HG02870 (cell line): ENCODE measurements around the gene ZNF318.
"Not testable (repeated sequence)": the region's sequence is repeated elsewhere in the genome, so short reads cannot be mapped to it uniquely, and the experiment has no call there.

Source experiments
- ATAC-seq: cut with Tn5 transposase; IDR thresholded peaks from one replicate; pipeline ENCODE4 v1.9.1; 2021; ENCODE audit warnings: mild to moderate bottlenecking, moderate library complexity; ENCODE audit not compliant: unreplicated experiment

The ZNF318 gene

DNA sequence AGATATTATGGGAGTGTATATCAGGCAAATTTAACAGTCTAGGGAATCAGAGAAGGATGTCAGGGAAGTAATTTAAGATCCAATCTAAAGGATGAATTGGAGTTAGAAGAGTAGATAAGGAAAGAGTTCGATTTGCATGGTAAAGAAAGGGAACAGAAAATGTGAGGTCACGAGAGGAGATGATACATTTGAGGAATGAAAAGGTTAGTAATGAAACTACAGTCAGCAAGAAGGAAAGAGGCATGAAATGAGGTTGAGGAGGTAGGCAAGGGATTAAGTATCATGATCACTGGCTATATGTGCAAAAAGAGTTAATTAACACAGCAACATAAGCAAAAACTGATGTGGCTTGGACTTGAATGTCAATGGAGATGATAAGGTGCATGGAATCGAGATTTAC, 22.4 kb downstream of the ZNF318 start:
- no peak for ATAC-seq

DNA sequence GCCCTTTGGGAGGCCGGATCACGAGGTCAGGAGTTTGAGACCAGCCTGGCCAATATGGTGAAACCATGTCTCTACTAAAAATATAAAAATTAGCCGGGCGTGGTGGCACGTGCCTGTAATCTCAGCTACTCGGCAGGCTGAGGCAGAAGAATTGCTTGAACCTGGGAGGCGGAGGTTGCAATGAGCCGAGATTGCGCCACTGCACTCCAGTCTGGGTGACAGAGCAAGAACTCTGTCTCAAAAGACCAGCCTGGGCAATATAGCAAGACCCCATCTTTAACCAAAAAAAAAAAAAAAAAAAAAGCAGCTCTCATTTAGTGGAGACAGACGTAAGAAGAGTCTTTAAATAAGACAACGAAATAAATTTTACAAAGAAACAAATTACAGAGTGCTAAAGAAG, 23.2 kb downstream of the ZNF318 start:
- ATAC-seq: not testable (repeated sequence)

DNA sequence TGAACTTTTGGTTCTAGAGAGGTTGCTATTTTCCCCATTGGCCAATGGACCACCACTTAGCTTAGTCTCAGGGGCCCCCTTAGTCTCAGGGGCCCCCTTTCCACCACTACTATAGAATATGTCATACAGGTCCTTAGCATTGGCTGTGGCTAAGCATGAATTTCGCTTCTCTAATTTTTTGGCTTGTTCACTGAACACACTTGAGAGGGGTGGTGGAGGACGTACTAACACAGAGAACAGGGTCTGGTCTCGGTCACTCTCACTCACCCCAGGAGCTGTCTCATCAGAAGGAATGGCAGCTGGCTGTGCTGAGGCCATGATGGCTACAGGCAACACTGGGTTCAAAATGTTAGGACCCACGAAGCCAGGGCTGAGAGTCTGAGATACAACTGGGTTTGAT, 30.3 kb downstream of the ZNF318 start:
- no peak for ATAC-seq

DNA sequence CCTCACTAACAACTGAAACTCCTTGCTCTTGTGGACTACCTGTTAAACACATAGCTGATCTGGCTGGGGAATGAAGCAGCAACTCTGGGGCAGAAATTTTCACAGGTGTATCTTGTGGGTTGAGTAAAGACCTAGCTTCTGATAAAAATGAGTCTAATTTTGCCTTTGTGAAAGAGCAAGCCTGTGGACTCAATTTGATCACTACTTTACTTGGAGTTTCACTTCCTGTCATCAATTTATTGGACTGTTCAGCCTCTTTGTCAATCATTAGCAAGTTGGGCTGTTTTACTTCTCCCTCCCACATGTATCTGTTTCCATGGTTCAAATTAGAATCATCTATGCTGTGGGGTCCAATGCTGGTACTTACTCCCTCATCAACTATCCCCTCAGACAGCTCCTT, 31.2 kb downstream of the ZNF318 start:
- ATAC-seq: no peak

DNA sequence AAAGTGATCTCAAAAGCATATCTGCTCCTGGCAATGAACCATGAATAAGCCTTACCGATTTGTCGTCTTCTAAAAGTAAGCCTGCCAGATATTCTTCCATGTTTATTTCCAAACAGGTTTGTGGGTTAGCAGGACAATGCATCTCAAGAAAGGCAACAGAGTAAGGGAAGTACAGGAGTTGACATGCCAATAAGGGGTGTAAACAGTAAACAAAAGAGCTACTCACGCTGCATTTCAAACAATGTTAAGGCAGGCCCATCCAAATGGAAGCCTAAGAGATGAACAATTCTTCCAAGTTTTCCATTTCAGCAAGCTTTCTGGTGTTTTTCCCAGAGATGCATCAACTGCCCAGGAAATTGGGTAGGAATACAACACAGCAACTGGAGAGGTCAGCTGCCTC, 33.1 kb downstream of the ZNF318 start:
- no peak for ATAC-seq

DNA sequence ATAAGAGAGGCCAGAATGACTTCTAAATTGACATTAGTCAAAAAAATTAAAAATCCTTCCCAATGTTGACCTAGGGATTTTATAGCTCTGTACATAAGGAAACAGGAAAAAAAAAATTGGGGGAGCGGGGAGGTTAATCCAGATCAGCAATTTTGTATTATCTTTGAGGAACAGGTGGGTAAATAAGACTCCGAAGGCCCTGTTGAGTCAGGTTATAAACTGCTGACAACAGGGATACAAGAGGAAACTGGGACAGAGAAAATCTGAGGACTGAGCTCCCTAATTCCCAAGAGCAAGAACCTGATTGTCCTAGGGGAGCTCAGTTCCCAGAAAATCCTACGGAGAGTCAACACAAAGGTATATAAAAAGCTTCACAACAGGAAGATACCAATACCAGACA, 34.0 kb downstream of the ZNF318 start:
- no peak for ATAC-seq

DNA sequence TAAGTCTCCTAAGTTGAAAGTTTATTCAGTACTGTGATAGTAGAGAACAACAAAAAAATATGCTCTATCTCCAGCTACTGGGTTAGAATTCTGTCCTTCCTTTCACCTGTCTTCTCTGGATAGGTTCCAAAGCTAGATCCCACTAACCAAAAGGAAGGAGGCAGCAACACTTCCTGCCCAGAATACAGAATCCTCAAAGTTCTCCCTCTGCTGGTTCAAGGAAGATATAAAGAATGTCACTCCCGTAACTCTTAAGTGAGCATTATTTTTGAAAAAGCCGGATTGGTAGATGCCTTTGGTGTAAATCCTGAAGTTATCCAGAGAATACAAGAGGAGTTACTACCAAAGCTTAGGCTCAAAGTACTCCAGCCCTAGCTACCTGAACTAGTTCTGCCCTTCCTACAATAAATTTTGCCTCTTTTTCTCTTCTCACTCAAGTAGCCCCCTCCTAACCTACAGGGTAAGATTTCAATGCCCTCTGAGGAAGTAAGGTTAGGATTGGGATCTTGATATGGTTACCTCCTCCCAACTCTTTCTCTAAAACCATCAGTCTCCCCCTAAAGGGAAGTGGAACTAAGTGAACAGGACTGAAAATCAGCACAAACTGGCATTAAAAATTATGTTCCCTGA, 34.9 kb downstream of the ZNF318 start:
- ATAC-seq: no peak

DNA sequence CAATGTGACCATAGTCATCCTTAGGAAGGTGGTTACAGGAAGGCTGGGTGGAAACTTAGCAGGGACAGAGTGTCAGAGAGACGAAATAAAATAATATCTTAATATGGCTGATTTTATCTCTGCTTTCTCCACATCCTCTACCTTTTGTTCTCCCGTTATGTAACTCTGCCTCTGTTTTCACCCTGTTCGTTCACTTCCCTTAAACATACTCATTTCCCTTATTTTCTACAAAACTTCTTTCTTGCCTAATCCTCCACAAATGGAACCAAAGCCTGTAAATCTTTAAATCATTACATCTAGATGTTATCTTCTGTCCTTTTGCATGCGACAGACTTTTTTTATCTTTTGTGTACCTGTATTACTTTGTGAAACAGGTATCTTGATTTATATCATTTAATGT, 37.6 kb downstream of the ZNF318 start:
- ATAC-seq: no peak

DNA sequence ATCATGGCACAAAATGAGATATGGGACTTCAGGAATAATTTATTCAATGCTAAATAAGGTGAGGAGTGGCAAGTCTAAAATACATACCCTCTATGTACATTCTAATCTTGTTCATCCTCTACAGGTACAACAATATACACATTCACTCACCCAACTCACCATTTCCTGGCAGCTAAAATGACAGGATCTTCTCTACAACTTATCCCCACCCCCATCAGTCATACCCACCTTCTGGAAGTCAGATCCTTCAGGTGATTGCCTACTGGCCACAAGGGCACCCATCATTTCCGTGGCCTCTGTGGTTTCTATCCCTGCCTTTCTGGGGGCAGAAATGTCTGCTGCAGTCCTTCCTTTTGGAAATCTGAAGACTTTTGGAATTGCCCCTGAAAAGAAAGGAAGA, 38.0 kb downstream of the ZNF318 start:
- no peak for ATAC-seq

DNA sequence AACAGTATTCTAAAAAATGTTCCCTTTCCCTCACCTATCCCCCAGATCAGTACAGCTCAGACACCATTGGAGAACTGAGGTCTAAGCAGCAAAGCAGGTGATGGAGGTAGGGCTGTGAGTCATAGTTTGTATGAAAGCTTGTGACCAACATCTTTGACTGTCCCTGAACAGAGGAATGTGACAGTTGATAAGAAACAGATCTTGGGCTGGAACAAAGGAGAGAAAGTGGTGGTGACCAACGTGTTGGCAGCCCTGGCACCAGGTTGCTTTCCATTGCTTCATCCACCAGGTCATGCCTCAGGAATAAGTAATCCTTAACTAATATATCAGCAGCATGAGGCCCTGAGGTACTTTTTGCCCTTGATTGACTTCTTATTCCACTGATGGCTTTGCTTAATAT, 40.9 kb downstream of the ZNF318 start:
- no peak for ATAC-seq

DNA sequence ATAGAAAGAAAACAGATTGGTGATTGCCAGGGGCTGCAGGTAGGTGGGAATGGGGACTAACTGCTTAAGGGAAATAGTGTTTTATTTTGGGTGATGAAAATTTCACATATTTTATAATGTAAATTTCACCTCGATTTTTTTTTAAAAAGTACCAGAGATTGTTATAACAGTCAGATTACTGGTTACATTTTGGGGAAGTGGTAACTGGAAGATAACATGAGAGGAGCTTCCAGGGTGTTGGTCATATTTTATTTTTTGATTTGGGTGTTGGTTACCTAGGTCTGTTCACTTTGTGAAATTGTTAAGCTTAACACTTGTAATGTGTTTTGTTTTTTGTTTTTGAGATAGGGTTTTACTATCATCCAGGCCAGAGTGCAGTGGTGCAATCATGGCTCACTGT, 43.6 kb downstream of the ZNF318 start:
- no peak for ATAC-seq

DNA sequence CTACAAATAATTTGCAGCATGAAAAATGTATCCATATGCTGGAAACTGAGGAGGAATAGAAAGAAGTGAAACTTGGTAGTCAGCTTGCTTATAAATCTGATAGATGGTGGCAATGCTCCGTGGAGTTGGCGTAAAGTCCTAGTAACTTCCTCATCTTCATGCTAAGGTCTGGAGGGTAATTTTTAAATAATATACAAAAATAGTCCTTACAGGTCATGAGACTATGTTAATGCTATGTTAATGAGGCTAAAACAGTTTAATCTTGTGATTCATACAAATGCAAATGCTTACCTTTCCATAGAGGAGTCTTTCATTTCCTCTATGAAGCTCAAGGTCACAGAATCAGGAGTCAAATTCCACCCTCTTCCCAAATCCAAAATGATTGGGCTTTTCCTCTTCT, 51.4 kb downstream of the ZNF318 start:
- no peak for ATAC-seq

DNA sequence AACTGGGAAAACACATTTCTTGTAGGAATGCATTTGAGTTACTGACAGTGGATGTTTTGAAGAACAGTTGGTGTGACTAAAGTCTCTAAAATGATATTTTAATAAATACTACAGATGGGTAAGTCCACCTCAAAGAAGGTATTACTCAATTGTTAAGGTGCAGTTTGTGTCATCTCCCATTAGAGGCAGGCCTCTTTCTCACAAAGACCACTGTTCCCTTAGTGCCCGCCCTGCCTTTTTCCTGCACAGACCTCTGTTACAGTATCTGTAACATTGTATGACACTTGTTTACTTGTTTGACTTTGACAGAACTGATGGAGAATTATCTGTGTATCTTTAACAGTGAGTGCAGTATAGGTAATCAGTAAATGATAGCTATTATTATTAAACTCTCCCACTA, 55.6 kb downstream of the ZNF318 start:
- no peak for ATAC-seq

DNA sequence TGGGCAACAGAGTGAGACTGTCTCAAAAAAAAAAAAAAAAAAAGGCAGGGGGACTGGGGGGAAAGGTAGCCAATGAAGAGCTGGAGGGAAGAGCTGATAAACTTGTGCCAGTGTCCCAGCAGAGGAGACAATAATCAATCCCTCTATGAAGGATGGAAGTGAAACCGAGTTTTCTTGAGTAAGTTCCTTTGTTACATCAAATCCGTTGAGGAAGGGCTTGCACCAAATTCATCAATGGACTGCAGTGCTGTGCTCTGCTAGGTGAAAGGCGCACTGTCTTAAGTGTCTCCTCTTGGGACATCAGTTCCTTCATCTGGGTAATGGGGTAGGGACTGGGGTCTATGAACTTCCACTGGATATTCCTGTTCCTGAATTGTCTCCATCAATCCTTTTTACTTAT, 57.8 kb downstream of the ZNF318 start:
- ATAC-seq: no peak

DNA sequence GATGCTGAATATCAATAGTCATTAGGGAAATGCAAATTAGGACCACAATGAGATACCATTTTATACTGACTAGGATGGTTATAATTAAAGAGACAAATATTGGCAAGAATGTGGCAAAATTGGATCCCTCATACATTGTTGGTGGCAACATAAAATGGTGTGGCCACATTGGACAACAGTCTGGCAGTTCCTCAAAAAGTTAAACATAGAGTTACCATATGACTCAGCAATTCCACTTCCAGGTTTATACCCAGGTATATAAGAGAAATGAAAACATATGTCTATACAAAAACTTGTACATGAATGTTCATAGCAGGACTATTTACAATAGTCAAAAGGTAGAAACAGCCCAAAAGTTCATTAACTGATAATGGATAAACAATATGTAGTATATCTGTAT, 58.8 kb downstream of the ZNF318 start:
- no peak for ATAC-seq

DNA sequence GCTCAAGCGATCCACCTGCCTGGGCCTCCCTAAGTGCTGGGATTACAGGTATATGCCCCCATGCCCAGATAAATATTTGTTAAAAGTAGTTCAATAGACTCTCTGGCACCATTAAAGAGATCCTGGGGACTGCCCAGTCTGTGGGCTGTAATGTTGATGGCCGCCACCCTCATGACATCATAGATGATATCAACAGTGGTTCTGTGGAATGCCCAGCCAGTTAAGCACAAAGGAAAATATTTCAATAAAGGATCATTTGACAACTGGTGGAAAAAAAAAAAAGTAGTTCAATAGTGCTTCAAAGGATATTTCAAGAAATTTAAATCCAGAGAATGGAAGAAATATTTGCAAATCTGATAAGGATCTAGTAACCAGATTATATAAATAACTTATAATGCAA, 59.3 kb downstream of the ZNF318 start:
- no peak for ATAC-seq

DNA sequence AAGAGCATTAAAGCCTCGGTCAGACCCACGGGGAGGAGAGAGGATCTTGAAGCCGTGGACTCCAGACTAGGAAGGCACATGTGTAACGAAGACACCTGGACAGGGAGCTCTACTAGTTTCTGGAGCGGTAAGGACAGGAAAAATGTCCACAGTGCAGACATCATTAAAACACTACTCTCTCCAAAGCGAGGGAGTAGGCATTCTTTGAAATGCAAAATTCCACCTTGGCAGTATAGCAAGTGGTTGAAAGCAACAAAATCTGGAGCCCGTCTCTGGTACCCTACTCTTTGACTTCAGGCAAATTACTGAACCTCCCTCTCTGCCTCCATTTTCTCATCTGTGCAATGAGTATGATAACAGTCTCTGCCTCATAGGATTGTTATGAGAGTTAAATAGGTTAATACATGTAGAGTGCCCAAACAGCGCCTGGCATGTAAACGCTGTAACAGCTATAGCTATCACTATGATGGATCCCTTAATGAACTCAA, 60.4 kb downstream of the ZNF318 start:
- no peak for ATAC-seq

DNA sequence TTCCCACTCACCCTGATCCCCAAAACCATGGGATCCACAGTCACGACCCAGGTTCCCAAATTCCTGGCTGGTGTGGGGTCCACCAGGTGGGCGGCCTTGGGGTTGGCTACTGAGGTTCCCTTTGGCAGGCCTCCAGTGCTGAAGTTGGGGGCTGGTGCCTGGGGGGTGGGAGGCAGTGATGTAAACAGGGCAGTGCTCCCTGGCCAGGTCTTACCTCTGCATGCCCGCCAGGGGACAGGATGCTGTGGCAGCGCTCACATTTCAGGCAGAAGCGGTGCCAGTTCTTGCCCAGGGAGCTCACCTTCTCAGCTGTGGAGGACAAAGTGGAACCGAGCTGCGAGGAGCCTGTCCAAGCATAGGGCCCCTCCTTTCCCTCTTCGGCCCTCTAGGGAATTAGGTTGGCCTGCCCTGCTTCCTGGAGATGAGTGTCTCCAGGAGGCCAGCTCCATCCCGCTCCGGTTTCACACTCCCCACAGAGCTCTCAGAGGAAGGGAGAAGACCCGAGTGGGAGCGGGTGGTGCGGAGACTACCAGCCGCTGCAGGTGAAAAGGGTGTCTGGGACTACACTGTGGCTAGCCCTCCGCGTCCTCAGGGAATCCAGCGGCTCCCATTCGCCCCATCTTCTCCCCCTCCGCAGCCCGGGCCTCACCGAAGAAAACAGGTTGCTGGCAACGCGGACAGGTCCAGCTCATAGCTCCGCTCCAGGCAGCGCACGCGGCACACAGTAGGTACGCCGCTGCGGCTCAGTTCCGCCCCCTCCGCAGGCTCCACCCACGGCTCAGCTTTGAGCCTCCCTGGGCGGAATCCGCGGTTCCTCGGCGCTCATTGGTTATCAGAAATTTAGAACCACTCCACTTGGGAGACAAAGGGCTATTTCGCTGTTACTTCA, 61.1 kb downstream of the ZNF318 start, which contains the start of gene CRIP3:
CRIP3 (minus strand) TSS at position 726 of the 889 bp plus-strand sequence; CDS start at position 692, 34 bp downstream.
- ATAC-seq: peak; percentile 42

DNA sequence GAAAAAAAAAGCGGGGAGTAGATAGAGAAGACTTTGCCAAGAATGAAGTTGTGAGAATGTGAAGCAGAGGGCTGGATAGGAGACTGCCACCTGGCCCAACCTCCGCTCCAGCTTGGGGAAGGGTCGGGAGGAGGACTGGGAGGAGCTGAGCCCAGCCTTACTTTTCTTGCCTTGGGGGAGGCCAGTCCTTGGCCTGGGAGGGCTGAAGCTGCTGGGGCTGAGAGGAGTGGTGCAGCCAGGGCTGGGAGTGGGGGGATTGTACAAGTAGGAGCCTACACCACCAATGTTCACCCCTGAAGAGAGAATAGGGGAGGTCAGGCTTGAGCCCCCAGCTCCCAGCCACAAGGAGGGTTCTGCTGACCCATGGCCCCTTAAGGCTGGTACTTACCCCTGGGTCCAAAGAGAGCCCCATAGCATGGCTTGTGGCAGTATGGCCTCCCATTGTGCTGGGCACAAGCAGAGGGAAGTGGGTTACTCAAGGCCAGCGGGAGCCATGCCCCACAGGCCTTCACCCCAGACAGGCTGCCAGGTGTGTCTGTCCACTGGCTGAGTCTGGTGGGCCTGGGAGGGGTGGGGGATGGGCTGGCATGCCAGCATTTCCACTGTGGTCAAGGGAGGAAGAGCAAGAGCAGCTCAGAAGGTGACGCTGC, 61.9 kb downstream of the ZNF318 start:
- ATAC-seq: no peak

DNA sequence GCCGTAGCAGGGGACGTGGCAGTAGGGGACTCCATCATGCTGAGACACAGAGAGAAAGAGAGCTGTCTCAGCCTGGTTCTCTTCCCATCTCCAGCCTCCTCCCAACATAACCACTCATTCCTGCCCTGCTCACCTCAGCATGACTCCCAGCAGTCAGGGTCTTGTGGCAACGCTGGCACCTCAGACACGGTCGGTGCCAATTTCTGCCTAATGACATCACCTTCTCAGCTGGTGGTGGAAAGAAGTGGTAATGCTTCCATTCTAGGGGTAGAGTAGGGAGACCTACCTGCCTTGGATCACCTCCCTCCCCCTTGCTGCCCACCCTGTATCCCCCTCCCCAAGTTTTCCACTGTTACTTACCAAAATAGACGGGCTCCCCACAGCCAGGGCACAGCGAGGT, 63.4 kb downstream of the ZNF318 start:
- no peak for ATAC-seq

DNA sequence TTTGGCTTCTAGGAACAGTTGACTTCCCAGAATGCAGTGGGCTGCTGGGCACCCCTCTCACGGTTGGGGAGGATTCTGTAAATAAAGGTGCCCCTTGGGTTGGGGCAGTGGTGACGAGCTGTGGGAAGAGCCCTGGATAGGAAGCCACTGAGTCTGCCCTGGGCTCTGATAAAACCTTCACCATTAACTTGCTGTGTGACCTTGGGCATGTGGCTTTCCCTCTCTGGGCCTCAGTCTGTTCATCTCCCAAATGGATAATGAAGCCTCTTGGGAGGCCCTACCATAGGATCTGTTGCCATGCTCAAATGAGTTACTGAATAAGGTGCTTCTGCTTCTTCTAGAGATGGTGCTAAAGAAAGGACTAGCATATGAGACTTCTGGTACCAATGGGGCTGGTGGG, 64.6 kb downstream of the ZNF318 start:
- no peak for ATAC-seq

DNA sequence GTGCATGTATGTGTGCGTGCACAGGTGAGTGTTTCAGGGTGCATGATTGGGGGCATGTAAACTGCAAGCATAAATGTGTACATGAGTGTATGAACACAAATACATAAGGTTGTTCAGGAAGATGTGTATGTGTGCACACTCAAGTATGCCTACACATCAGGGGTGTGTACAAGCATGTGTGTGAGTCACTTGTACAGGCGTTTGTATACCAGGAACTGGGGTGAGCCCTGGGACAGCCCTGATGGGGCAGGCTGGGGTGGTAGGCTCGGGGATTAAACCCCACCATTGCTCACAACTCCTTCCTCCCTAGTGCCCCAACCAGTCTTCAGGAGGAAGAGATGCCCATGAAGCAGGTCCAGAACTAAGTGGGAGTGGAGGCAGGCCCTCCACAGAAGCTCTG, 65.1 kb downstream of the ZNF318 start:
- no peak for ATAC-seq
